ENCODE data around the gene TBC1D5.

The TBC1D5 gene

DNA sequence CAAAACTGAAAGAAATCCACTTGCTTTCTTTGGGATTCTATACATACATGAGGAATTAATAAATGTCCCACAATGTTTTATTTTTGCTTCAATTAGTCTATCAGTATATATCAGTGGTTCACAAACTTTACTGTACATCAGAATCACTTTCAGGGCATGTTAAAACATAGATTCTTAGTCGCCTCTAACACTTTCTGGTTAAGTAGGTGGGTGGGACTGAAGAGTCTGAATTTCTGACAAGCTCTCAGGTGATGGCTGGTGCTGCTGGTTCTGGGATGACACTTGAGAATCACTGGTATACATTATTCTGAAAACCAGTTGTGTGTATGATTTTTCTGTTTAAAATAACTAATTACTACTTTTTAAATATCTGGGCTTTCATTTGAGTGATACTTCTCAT is 393.3 kb downstream of the TBC1D5 start:
- no peak for DNase-seq (ENCODE audit: low read depth)
- no peak overlapping the region for H3K4me3 ChIP-seq (ENCODE audit: low read depth, low read length)
- TF ChIP-seq, protein P1, sequence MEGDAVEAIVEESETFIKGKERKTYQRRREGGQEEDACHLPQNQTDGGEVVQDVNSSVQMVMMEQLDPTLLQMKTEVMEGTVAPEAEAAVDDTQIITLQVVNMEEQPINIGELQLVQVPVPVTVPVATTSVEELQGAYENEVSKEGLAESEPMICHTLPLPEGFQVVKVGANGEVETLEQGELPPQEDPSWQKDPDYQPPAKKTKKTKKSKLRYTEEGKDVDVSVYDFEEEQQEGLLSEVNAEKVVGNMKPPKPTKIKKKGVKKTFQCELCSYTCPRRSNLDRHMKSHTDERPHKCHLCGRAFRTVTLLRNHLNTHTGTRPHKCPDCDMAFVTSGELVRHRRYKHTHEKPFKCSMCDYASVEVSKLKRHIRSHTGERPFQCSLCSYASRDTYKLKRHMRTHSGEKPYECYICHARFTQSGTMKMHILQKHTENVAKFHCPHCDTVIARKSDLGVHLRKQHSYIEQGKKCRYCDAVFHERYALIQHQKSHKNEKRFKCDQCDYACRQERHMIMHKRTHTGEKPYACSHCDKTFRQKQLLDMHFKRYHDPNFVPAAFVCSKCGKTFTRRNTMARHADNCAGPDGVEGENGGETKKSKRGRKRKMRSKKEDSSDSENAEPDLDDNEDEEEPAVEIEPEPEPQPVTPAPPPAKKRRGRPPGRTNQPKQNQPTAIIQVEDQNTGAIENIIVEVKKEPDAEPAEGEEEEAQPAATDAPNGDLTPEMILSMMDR (IDR thresholded peaks at IDR 0.05; ENCODE audit: low read depth, low read length, missing control alignments): no peak

GRCh38 chr3:17342119-17342518 is 400.3 kb downstream of the TBC1D5 start:
- DNase-seq (ENCODE audit: low read depth): no peak
- TF ChIP-seq, protein P1 (IDR thresholded peaks at IDR 0.05; ENCODE audit: low read depth, low read length, missing control alignments): no peak

GRCh38 chr3:17340693-17341092 is 401.7 kb downstream of the TBC1D5 start:
- no peak overlapping the region for H3K4me3 ChIP-seq (ENCODE audit: low read depth, low read length)
- no peak for DNase-seq (ENCODE audit: low read depth)
- TF ChIP-seq, protein P1 (IDR thresholded peaks at IDR 0.05; ENCODE audit: low read depth, low read length, missing control alignments): no peak

More at GRCh38 chr3:17342119-17342518, 400.3 kb downstream of the TBC1D5 start:
- no peak overlapping the region for H3K4me3 ChIP-seq (ENCODE audit: low read depth, low read length)

DNA sequence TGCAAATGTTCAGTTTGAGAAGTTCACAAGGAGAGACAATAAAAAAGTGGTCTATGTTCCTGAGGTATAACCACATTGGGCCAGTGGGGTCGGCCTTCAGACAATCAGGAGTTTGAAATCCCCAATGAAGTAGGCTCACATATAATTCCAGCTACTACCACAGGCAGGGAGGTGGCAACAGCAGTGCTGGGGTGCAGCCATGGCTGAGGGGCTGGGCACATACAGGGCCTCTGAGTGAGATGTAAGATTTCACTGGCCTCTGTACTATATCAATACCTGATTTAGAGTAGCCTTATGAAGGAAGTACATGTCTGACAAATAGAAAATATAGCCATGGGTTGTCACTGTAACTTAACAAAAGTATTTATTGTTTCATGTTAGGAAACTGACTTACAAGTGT is 402.2 kb downstream of the TBC1D5 start:
- no peak for DNase-seq (ENCODE audit: low read depth)

GRCh38 chr3:17339132-17339575 is 403.3 kb downstream of the TBC1D5 start:
- TF ChIP-seq, protein P1 (IDR thresholded peaks at IDR 0.05; ENCODE audit: low read depth, low read length, missing control alignments): no peak
- no peak overlapping the region for H3K4me3 ChIP-seq (ENCODE audit: low read depth, low read length)
- no peak for DNase-seq (ENCODE audit: low read depth)

More for the DNA sequence above, 402.2 kb downstream of the TBC1D5 start:
- H3K4me3 ChIP-seq (ENCODE audit: low read depth, low read length): no peak overlapping the region
- TF ChIP-seq, protein P1 (IDR thresholded peaks at IDR 0.05; ENCODE audit: low read depth, low read length, missing control alignments): no peak

- DNase-seq (ENCODE audit: low read depth): no peak
- no peak overlapping the region for H3K4me3 ChIP-seq (ENCODE audit: low read depth, low read length)
- TF ChIP-seq, protein P1 (IDR thresholded peaks at IDR 0.05; ENCODE audit: low read depth, low read length, missing control alignments): no peak
Measured at GRCh38 chr3:17336291-17336690, 406.1 kb downstream of the TBC1D5 start.

DNA sequence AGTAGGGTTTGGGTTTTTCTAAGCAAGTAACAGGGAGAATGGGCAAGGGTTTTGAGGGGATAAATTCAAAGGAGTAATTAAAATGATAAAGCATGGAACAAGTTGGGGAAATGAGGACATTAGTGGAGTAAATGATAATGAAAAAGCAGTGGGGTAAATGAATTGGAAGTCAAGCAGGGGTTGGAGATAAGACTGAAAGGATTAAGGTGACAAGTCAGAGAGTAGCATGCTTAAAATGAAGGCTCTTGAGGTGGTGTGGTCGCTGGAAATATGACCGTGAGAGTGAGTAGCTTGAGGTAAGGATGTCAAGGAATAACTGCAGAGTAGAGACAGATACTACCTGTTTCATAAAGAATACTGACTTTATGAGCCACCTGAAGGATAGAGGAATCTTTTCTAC is 408.5 kb downstream of the TBC1D5 start:
- DNase-seq (ENCODE audit: low read depth): no peak
- no peak overlapping the region for H3K4me3 ChIP-seq (ENCODE audit: low read depth, low read length)
- TF ChIP-seq, protein P1 (IDR thresholded peaks at IDR 0.05; ENCODE audit: low read depth, low read length, missing control alignments): no peak

Measured in GM12864 (cell line).